ENCODE results near the gene KRT86. TPM values are rescaled to one million over a fixed set of nuclear protein-coding genes. Genes with fewer than 3 reads are reported as not detected.
"Not testable (repeated sequence)": the region's sequence is repeated elsewhere in the genome, so short reads cannot be mapped to it uniquely, and the experiment has no call there.

Gene KRT86
- total and polyA plus RNA-seq, 2 of the 8 experiments (the other 6 are each of a cell fraction or from before 2014, with no cell fraction given) = 0.12 TPM; not detected in 1

- H3K9me3 ChIP-seq (ENCODE audit: insufficient read depth in 2 of 2, low read depth in 1 of 2, low read length in 1 of 2); H3K36me3 ChIP-seq (ENCODE audit: control insufficient read depth in 2 of 4, insufficient read depth in 4 of 4, low read length in 3 of 4); H3K18ac ChIP-seq (ENCODE audit: extremely low read depth, low read length); H3K4me3 ChIP-seq (ENCODE audit: extremely low read depth in 1 of 4, insufficient read depth in 2 of 4, low read depth in 3 of 4, low read length in 4 of 4); H2BK20ac ChIP-seq (ENCODE audit: low read length); POLR2A ChIA-PET (ENCODE audit: partially characterized antibody); H3K14ac ChIP-seq (ENCODE audit: insufficient read length); H3K79me1 ChIP-seq (ENCODE audit: low read depth, low read length); H4K5ac ChIP-seq (ENCODE audit: insufficient read length, low read depth, low read length); DNase-seq (ENCODE audit: low read depth in 1 of 2, low spot score in 2 of 2); H3K23ac ChIP-seq (ENCODE audit: insufficient read length); FAIRE-seq; H2BK5ac ChIP-seq (ENCODE audit: low read depth, low read length); H3K4me2 ChIP-seq (ENCODE audit: insufficient read depth in 1 of 2, low read depth in 2 of 2, low read length in 2 of 2); H2BK15ac ChIP-seq (ENCODE audit: low read length); H2AFZ ChIP-seq (ENCODE audit: low read length); H3K4ac ChIP-seq (replicated peaks; ENCODE audit: insufficient read length, low read depth, low read length); H2AK5ac ChIP-seq (ENCODE audit: low read depth, low read length); H4K20me1 ChIP-seq (replicated peaks in 1 of 2; ENCODE audit: control insufficient read depth in 1 of 2, insufficient read depth in 2 of 2, low read length in 2 of 2); H4K91ac ChIP-seq (replicated peaks; ENCODE audit: insufficient read length, low read length); H4K8ac ChIP-seq (ENCODE audit: extremely low read depth, insufficient read depth, low read length); H2BK12ac ChIP-seq (ENCODE audit: low read depth, low read length); H2BK120ac ChIP-seq (replicated peaks; ENCODE audit: low read depth, low read length); H3K27ac ChIP-seq (ENCODE audit: low read depth, low read length); H3K56ac ChIP-seq (replicated peaks; ENCODE audit: insufficient read length, low read depth, low read length); H3K9ac ChIP-seq (replicated peaks in 1 of 4; ENCODE audit: extremely low read depth in 1 of 4, low read depth in 3 of 4, low read length in 3 of 4); H3K23me2 ChIP-seq (ENCODE audit: low read depth, low read length); H3K4me1 ChIP-seq (replicated peaks in 1 of 4; ENCODE audit: control insufficient read depth in 3 of 4, insufficient read depth in 4 of 4, low read length in 3 of 4); CTCF ChIA-PET (ENCODE audit: partially characterized antibody); H3K79me2 ChIP-seq (ENCODE audit: control insufficient read depth in 1 of 2, insufficient read depth in 2 of 2, low read length in 2 of 2): not testable (repeated sequence)
- peaks cover 4 to 17% (median 12%) of the 10 kb centered on the region in 4 experiments for H3K27me3 ChIP-seq (replicated peaks in 1 of 4; ENCODE audit: control insufficient read depth in 3 of 4, extremely low read depth in 1 of 4, insufficient read depth in 3 of 4, low read length in 3 of 4)
- no CpG with 5 or more reads among the region's 5 CpGs for WGBS, 2 experiments (ENCODE audit: extremely low coverage in 1 of 2, insufficient coverage in 1 of 2, insufficient read length in 1 of 2, insufficient replicate concordance in 2 of 2, low coverage in 1 of 2, low lambda C conversion rate in 2 of 2, missing lambda C conversion rate in 1 of 2)
Measured at GRCh38 chr12:52302242-52302914, 27.9 kb downstream of the KRT86 start.

- H4K20me1 ChIP-seq (replicated peaks in 1 of 2; ENCODE audit: control insufficient read depth in 1 of 2, insufficient read depth in 2 of 2, low read length in 2 of 2); H2BK120ac ChIP-seq (replicated peaks; ENCODE audit: low read depth, low read length); H2BK12ac ChIP-seq (ENCODE audit: low read depth, low read length); H3K79me2 ChIP-seq (ENCODE audit: control insufficient read depth in 1 of 2, insufficient read depth in 2 of 2, low read length in 2 of 2); H3K9me3 ChIP-seq (ENCODE audit: insufficient read depth in 2 of 2, low read depth in 1 of 2, low read length in 1 of 2); H3K4ac ChIP-seq (replicated peaks; ENCODE audit: insufficient read length, low read depth, low read length); H3K56ac ChIP-seq (replicated peaks; ENCODE audit: insufficient read length, low read depth, low read length); H2AK5ac ChIP-seq (ENCODE audit: low read depth, low read length); DNase-seq (ENCODE audit: low read depth in 1 of 2, low spot score in 2 of 2); H3K4me3 ChIP-seq (ENCODE audit: extremely low read depth in 1 of 4, insufficient read depth in 2 of 4, low read depth in 3 of 4, low read length in 4 of 4); H3K23ac ChIP-seq (ENCODE audit: insufficient read length); H3K9ac ChIP-seq (replicated peaks in 1 of 4; ENCODE audit: extremely low read depth in 1 of 4, low read depth in 3 of 4, low read length in 3 of 4); H3K14ac ChIP-seq (ENCODE audit: insufficient read length); H3K4me2 ChIP-seq (ENCODE audit: insufficient read depth in 1 of 2, low read depth in 2 of 2, low read length in 2 of 2); FAIRE-seq; H3K18ac ChIP-seq (ENCODE audit: extremely low read depth, low read length); H4K91ac ChIP-seq (replicated peaks; ENCODE audit: insufficient read length, low read length); H3K36me3 ChIP-seq (ENCODE audit: control insufficient read depth in 2 of 4, insufficient read depth in 4 of 4, low read length in 3 of 4); H3K27ac ChIP-seq (ENCODE audit: low read depth, low read length); H4K8ac ChIP-seq (ENCODE audit: extremely low read depth, insufficient read depth, low read length); H4K5ac ChIP-seq (ENCODE audit: insufficient read length, low read depth, low read length); POLR2A ChIA-PET (ENCODE audit: partially characterized antibody); H2BK20ac ChIP-seq (ENCODE audit: low read length); H2BK15ac ChIP-seq (ENCODE audit: low read length); H3K79me1 ChIP-seq (ENCODE audit: low read depth, low read length); H2BK5ac ChIP-seq (ENCODE audit: low read depth, low read length); H2AFZ ChIP-seq (ENCODE audit: low read length); H3K4me1 ChIP-seq (replicated peaks in 1 of 4; ENCODE audit: control insufficient read depth in 3 of 4, insufficient read depth in 4 of 4, low read length in 3 of 4): not testable (repeated sequence)
- H3K23me2 ChIP-seq (ENCODE audit: low read depth, low read length) = peaks cover 14% of the 10 kb centered on the region; the same call in 1 of the 2 replicates
- peaks cover 21 to 43% (median 35%) of the 10 kb centered on the region in 4 experiments for H3K27me3 ChIP-seq (replicated peaks in 1 of 4; ENCODE audit: control insufficient read depth in 3 of 4, extremely low read depth in 1 of 4, insufficient read depth in 3 of 4, low read length in 3 of 4)
- 84% methylated on average over 15 of the region's 15 CpGs; no CpG with 5 or more reads in 1 of the 2 experiments for WGBS, 2 experiments (ENCODE audit: extremely low coverage in 1 of 2, insufficient coverage in 1 of 2, insufficient read length in 1 of 2, insufficient replicate concordance in 2 of 2, low coverage in 1 of 2, low lambda C conversion rate in 2 of 2, missing lambda C conversion rate in 1 of 2)
- CTCF ChIA-PET (ENCODE audit: partially characterized antibody) = interaction anchor here (0.7 to 13.1 kb wide), 8 partner anchors 10 to 119 kb away, joined by 3 to 353 read pairs (median 5); partner anchors contain the start of genes KRT83 and KRT86
Measured at GRCh38 chr12:52304941-52305411, 30.5 kb downstream of the KRT86 start.
